Measurements from ENCODE around the gene PODNL1.

The PODNL1 gene

GRCh38 chr19:13956365-13956744 is 18.1 kb upstream of the PODNL1 start:
- no peak for DNase-seq

- DNase-seq: no peak
Observed at GRCh38 chr19:13955662-13956364, 17.6 kb upstream of the PODNL1 start.

GRCh38 chr19:13954185-13954584 is 16.0 kb upstream of the PODNL1 start:
- DNase-seq: no peak

- no peak for DNase-seq
Observed at GRCh38 chr19:13952931-13953531, 14.8 kb upstream of the PODNL1 start.

- DNase-seq: peak; percentile 99
Observed at GRCh38 chr19:13952154-13952930, 14.1 kb upstream of the PODNL1 start, which contains the start of gene DCAF15. TSS of gene DCAF15 (plus strand) at chr19:13952509. CDS start at chr19:13952513, 4 bp downstream.

- no peak for DNase-seq
Observed at GRCh38 chr19:13951799-13952153, 13.6 kb upstream of the PODNL1 start.

- no peak for DNase-seq
Observed at GRCh38 chr19:13951043-13951442, 12.8 kb upstream of the PODNL1 start.

GRCh38 chr19:13946414-13946813 is 8.2 kb upstream of the PODNL1 start:
- no peak for DNase-seq

- DNase-seq: no peak
Observed at GRCh38 chr19:13942023-13942684, 3.9 kb upstream of the PODNL1 start.

- no peak for DNase-seq
Observed at GRCh38 chr19:13937479-13938300, 527 bp downstream of the PODNL1 start.

GRCh38 chr19:13935765-13936510 is 2.3 kb downstream of the PODNL1 start:
- no peak for DNase-seq

GRCh38 chr19:13934785-13935109 is 3.5 kb downstream of the PODNL1 start:
- DNase-seq: no peak

- DNase-seq: no peak
Observed at GRCh38 chr19:13932911-13933393, 5.3 kb downstream of the PODNL1 start.

- no peak for DNase-seq
Observed at GRCh38 chr19:13932149-13932637, 6.0 kb downstream of the PODNL1 start.

- DNase-seq: no peak
Observed at GRCh38 chr19:13931391-13932148, 6.6 kb downstream of the PODNL1 start.

GRCh38 chr19:13930402-13930801 is 7.8 kb downstream of the PODNL1 start:
- no peak for DNase-seq

GRCh38 chr19:13929956-13930355 is 8.3 kb downstream of the PODNL1 start:
- no peak for DNase-seq

- DNase-seq: no peak
Observed at GRCh38 chr19:13929340-13929739, 8.9 kb downstream of the PODNL1 start.

- DNase-seq: no peak
Observed at GRCh38 chr19:13926715-13927114, 11.5 kb downstream of the PODNL1 start.

- DNase-seq: no peak
Observed at GRCh38 chr19:13926010-13926409, 12.2 kb downstream of the PODNL1 start.
